Measurements from ENCODE around the gene MAPKAPK2. TPM values are rescaled to one million over a fixed set of nuclear protein-coding genes. Genes with fewer than 3 reads are reported as not detected.

MAPKAPK2 gene
- total and polyA plus RNA-seq, 2 experiments from 2014 or later, result 12.8 to 39.4 TPM

DNA sequence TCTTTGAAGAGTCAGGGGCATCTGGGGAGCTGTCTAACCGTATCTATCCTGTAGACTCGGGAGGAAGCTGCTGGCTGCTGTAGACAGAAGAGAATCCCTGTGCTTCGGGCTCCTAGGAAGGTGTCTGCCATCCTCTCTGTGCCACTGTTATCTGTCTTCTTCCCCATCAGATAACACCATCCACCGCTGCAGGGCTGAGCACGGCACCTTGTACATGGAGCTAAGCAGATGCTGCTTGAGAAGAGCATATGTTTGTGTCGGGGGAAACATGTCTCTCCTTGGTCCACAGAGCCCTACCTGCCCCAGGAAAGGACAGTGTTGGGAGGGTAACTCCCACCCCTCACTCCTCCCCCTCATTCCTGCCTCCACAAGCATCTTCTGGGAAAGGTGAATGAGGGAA is 1.4 kb upstream of the MAPKAPK2 start:
- Histone ChIP-seq H3K27me3 (no peaks in the 10 kb centered on the region), H3K4me1 (ENCODE audit: insufficient read depth) (peaks cover 26% of the 10 kb centered on the region), H3K36me3 (replicated peaks; ENCODE audit: insufficient read depth, low read depth) (no peaks in the 10 kb centered on the region), H4K20me1 (ENCODE audit: insufficient read depth, poor library complexity, severe bottlenecking) (peaks cover 25% of the 10 kb centered on the region), H3K9me3 (ENCODE audit: low read depth) (no peaks in the 10 kb centered on the region), H3K9me2 (replicated peaks; ENCODE audit: insufficient read depth) (no peaks in the 10 kb centered on the region), H3K4me3 (no peak overlapping the region), H3K27ac (no peak overlapping the region), H3K4me2 (no peak overlapping the region), H2AFZ (no peak overlapping the region), H3K79me2 (peaks cover 27% of the 10 kb centered on the region)
- 77% methylated on average over 6 of the region's 6 CpGs for WGBS (ENCODE audit: low lambda C conversion rate, missing lambda C conversion rate)
- no peak for DNase-seq (ENCODE audit: low spot score)
- TF ChIP-seq, protein P1, sequence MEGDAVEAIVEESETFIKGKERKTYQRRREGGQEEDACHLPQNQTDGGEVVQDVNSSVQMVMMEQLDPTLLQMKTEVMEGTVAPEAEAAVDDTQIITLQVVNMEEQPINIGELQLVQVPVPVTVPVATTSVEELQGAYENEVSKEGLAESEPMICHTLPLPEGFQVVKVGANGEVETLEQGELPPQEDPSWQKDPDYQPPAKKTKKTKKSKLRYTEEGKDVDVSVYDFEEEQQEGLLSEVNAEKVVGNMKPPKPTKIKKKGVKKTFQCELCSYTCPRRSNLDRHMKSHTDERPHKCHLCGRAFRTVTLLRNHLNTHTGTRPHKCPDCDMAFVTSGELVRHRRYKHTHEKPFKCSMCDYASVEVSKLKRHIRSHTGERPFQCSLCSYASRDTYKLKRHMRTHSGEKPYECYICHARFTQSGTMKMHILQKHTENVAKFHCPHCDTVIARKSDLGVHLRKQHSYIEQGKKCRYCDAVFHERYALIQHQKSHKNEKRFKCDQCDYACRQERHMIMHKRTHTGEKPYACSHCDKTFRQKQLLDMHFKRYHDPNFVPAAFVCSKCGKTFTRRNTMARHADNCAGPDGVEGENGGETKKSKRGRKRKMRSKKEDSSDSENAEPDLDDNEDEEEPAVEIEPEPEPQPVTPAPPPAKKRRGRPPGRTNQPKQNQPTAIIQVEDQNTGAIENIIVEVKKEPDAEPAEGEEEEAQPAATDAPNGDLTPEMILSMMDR (IDR thresholded peaks at IDR 0.05; ENCODE audit: poor library complexity), result no peak

DNA sequence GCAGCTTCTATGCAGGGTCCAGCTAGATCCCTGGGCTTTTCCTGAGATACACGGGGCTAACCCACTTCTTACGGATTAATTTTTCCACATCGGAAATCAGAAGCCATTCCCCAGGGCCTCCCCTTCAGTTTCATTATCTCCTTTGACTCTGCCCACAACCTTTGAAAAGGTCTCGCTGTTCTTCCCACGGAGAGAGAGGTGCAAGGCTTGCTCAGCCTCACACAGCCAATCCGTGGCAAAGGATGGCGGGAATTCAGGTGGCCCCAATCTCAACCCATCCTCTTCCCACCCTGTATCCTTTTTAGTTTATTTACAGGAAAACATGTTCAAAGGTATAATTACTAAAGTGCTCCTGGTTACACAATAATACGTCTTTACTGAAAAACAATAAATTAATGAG is 702 bp upstream of the MAPKAPK2 start:
- Histone ChIP-seq H3K27me3 (no peaks in the 10 kb centered on the region), H3K9me3 (ENCODE audit: low read depth) (no peaks in the 10 kb centered on the region), H3K36me3 (replicated peaks; ENCODE audit: insufficient read depth, low read depth) (no peaks in the 10 kb centered on the region), H3K4me1 (ENCODE audit: insufficient read depth) (peaks cover 33% of the 10 kb centered on the region), H3K9me2 (replicated peaks; ENCODE audit: insufficient read depth) (no peaks in the 10 kb centered on the region), H3K4me2 (peak overlapping the region; percentile 88), H3K79me2 (peaks cover 34% of the 10 kb centered on the region), H3K4me3 (peak overlapping the region; percentile 40), H4K20me1 (ENCODE audit: insufficient read depth, poor library complexity, severe bottlenecking) (peaks cover 32% of the 10 kb centered on the region), H2AFZ (peak overlapping the region; percentile 78), H3K27ac (no peak overlapping the region)
- no peak for TF ChIP-seq EZH2phosphoT487 (IDR thresholded peaks at IDR 0.05; ENCODE audit: low read depth, severe bottlenecking, unreplicated experiment)
- TF ChIP-seq, protein P1 (IDR thresholded peaks at IDR 0.05; ENCODE audit: poor library complexity), result no peak
- no peak for TF ChIP-seq EZH2 (IDR thresholded peaks at IDR 0.05; ENCODE audit: borderline replicate concordance)
- 62% methylated on average over 8 of the region's 8 CpGs for WGBS (ENCODE audit: low lambda C conversion rate, missing lambda C conversion rate)
- no peak for DNase-seq (ENCODE audit: low spot score)

DNA sequence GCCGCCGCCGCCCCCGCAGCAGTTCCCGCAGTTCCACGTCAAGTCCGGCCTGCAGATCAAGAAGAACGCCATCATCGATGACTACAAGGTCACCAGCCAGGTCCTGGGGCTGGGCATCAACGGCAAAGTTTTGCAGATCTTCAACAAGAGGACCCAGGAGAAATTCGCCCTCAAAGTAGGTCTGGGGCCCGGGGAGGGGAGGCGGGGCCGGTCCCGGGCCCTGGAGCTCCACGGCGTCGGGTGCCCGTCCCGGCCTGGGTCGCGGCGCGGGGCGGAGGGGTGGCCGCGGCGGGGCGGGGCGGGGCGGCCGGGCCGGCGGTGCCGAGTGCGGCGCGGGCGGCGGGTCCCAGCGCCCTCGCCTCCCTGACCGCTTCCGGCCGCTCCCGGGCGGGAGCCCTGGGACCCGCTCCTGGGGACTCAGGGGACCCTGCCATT is 646 bp downstream of the MAPKAPK2 start:
- no peak overlapping the region for H2AFZ ChIP-seq
- peaks cover 47% of the 10 kb centered on the region for H3K79me2 ChIP-seq
- no peak for TF ChIP-seq EZH2phosphoT487 (IDR thresholded peaks at IDR 0.05; ENCODE audit: low read depth, severe bottlenecking, unreplicated experiment)
- TF ChIP-seq, protein P1 (IDR thresholded peaks at IDR 0.05; ENCODE audit: poor library complexity), result no peak
- no peak for TF ChIP-seq EZH2 (IDR thresholded peaks at IDR 0.05; ENCODE audit: borderline replicate concordance)
- H3K27ac ChIP-seq, result peak overlapping the region; percentile 98
- H4K20me1 ChIP-seq (ENCODE audit: insufficient read depth, poor library complexity, severe bottlenecking), result peaks cover 44% of the 10 kb centered on the region
- H3K9me3 ChIP-seq (ENCODE audit: low read depth), result no peaks in the 10 kb centered on the region
- WGBS (ENCODE audit: low lambda C conversion rate, missing lambda C conversion rate), result 0% methylated on average over 3 of the region's 48 CpGs
- H3K4me1 ChIP-seq (ENCODE audit: insufficient read depth), result peaks cover 38% of the 10 kb centered on the region
- H3K27me3 ChIP-seq, result no peaks in the 10 kb centered on the region
- peak overlapping the region; percentile 90 for H3K4me2 ChIP-seq
- peak overlapping the region; percentile 98 for H3K4me3 ChIP-seq
- H3K36me3 ChIP-seq (replicated peaks; ENCODE audit: insufficient read depth, low read depth), result no peaks in the 10 kb centered on the region
- H3K9me2 ChIP-seq (replicated peaks; ENCODE audit: insufficient read depth), result no peaks in the 10 kb centered on the region
- peak; percentile 66 for DNase-seq (ENCODE audit: low spot score)

Measured in hepatocyte (in vitro differentiated cells).